Left renal cortex interstitium (tissue), 4 donors: ENCODE measurements around the gene HJURP. TPM values are rescaled to one million over a fixed set of nuclear protein-coding genes. Genes with fewer than 3 reads are reported as not detected.
A peak's percentile ranks its signal among the peaks of the same experiment; 100 is the strongest.
"Not testable (repeated sequence)": the region's sequence is repeated elsewhere in the genome, so short reads cannot be mapped to it uniquely, and the experiment has no call there.

Experiments used
- DNase-seq, 4 donors: peaks; one replicate each; pipeline ENCODE4 v3.0.0-alpha.2; 2013; ENCODE audit warnings: low read depth in 4 of 4, low spot score in 2 of 4, missing footprints in 1 of 4
- polyA plus RNA-seq, 4 donors: library from polyadenylated mRNA; unstranded; fragments of 120-200 nt; gene quantifications; one replicate each; pipeline ENCODE4 v1.2.1, GENCODE V29; 2013; ENCODE audit not compliant: insufficient read length in 4 of 4

The HJURP gene, protein sequence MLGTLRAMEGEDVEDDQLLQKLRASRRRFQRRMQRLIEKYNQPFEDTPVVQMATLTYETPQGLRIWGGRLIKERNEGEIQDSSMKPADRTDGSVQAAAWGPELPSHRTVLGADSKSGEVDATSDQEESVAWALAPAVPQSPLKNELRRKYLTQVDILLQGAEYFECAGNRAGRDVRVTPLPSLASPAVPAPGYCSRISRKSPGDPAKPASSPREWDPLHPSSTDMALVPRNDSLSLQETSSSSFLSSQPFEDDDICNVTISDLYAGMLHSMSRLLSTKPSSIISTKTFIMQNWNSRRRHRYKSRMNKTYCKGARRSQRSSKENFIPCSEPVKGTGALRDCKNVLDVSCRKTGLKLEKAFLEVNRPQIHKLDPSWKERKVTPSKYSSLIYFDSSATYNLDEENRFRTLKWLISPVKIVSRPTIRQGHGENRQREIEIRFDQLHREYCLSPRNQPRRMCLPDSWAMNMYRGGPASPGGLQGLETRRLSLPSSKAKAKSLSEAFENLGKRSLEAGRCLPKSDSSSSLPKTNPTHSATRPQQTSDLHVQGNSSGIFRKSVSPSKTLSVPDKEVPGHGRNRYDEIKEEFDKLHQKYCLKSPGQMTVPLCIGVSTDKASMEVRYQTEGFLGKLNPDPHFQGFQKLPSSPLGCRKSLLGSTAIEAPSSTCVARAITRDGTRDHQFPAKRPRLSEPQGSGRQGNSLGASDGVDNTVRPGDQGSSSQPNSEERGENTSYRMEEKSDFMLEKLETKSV
- polyA plus RNA-seq: 10 to 100 TPM; 17.3 to 26.6 (median 22.4) TPM

DNA sequence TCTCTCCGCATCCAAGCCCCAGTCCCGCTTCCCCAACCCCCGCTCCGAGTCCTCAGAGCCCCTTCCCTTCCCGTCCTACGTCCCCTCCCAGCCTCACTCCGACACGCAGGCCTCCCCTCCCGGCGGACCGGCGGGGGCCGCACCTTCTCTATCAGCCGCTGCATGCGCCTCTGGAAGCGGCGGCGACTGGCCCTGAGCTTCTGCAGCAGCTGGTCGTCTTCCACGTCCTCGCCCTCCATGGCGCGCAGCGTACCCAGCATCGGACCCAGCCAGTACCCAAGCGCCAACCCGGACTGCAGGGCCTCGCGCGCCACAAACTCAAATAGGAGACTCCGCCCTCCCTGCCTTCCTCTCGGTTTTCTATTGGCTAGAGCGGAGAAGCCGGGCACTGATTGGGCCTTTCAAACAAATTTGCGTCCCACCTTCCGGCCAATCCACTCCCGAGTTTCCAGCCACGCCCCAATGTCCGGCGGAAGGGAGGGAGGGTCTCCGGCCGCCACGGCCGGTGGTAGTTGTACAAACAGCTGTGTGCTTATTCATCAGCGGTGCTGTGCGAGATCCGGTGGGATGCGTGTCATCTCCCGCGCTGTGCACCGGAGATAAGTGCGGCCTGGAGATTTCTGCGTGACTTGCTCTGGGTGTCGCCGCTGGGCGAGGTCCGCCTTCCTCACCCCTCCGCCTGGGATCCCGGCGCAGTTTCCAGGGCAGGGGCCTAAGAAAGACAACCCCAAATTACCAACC is at the start of gene HJURP:
HJURP (minus strand) TSS at position 295 of the 741 bp plus-strand sequence; CDS start at position 260, 35 bp downstream.
- DNase-seq: peak; percentile 85 to 93 (median 90)

DNA sequence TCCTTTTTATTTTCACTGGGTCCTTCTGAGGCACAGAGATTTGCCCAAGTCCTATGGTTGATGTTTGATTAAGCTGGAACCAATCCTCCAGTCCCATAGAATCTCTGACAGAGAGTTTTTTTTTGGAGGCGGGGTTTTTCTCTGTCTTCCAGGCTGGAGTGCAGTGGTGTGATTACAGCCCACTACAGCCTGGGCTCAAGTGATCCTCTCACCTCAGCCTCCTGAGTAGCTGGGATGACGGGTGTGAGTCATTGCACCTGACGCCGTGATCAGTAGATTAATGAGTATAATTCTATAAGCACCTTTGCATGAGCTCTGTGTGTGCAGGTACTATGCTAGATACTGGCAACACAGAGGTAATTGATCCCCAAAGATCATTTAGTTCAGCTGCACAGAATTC is 47.5 kb upstream of the HJURP start:
- DNase-seq: no peak

DNA sequence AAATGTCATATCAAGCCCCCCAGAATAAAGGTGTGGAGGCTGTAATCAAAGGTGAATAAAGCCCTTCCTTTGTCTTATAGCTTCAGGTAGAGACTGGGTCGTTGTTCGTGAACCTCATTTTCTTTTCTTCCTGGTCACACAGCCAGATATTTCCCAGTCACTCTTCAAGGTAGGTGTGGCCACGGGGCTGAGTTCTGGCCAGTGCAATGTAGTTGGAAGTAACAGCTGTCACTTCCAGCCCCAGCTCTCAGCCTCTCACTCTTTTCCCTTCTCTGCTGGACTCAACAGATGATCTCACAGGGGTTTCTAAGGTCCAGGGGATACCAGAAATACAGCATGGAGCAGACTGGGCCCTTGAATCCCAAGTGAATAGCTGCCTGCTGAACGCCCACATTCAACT is 47.0 kb upstream of the HJURP start:
- DNase-seq: no peak

DNA sequence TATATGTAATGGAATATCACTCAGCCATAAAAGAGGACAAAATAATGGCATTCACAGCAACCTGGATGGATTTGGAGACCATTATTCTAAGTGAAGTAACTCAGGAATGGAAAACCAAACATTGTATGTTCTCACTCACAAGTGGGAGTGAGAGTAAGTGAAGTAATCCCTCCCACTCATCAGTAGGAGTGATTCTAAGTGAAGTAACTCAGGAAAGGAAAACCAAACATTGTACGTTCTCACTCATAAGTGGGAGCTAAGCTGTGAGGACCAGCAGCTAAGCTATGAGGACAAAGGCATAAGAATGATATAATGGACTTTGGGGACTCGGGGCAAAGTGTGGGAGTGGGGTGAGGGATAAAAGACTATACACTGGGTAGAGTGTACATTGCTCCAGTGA is 41.9 kb upstream of the HJURP start:
- not testable (repeated sequence) for DNase-seq

DNA sequence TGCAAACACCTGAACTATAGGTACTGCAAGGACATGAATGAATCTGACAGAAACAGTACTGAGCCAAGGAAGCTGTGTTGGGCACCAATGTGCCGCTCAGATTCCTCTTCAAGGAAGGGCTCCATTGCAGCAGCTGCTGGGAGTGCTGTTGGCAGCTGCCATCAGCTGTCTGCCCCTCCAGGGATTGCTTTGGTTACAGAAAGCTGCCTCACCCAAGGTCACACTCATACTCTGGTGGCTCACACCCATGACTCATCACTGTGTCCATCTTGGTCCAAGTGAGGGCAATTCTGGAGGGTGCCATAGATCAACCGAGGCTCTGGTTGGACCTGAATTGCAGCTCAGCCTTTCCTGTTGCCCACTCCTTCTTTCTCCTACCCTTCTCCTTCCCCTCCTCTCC is 38.5 kb upstream of the HJURP start:
- DNase-seq: no peak

DNA sequence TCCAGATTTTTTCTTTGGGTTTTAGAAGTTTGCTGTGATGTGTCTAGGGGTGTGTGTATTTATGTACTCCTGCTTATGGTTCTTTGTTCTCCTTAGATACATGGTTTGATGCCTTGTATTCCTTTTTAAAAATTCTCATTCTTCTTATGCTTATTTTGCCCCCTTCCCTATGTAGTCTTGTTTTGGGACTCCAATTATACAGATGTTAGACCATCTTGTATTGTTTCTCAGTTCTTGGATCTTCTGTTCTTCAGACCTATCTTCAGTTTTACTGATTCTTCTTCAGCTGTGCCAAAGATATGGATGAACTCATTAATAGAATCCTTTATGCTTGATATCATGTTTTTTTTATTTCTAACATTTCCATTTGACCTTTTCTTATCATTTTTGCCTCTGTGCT is 28.0 kb upstream of the HJURP start:
- no peak for DNase-seq

DNA sequence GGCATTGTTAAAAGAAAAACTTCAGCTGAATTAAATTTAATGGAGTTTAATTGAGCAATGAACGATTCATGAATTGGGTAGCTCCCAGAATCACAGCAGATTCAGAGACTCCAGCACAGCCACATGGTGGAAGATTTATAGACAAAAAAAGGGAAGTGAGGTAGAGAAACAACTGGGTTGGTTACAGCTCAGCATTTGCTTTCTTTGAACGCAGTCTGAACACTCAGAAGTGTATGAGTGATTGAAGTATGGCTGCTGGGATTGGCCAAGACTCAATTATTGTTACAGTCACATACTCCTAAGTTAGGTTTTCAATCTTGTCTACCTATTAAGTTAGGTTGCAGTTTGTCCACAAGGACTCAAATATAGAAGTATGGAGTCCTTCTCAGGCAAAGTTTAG is 17.8 kb upstream of the HJURP start:
- not testable (repeated sequence) for DNase-seq

DNA sequence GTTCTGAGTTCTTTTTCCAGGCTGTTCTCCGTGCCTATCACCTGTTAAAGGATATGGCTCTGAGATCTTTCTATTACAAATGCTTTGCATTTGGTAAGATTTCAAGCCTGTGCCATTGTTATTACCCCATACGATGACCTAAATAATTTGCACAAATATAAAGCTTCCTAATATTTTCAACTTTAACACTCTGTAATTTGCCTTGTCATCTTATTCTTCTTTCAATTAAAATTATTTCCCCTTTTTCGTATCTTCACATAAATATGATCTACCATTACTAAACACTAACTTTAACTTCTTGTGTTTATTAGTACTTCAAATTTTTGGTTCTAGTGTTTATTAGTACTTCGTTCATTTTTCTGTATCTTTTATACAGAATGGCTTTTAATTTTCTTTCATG is 17.1 kb upstream of the HJURP start:
- DNase-seq: no peak

DNA sequence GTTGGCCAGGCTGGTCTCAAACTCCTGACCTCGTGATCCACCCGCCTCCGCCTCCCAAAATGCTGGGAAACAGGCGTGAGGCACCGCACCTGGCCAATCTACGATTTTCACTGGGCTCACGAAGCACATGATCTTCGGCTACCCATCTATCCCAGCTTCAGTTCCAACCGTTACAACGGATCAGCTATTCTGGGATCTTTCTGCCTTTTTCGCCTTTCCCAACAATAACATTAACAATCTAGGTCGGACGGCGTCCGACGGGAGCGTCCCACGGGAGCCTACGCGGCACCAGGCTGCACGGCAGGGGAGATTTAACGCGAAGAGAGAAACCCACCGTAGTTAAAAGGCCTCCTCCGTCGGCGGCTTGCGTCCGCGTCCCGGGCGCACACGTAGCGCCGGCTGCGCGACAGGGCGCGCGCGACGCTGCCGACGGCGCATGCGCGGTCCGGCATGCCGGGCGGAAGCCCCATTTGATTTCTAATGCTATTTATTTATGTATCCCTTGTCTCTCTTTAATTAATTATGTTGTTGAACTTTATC is 13.7 kb upstream of the HJURP start, which contains the start of gene MSL3B:
MSL3B (minus strand) TSS at position 394 of the 540 bp plus-strand sequence.
- peak in 2 of 4 donors; percentile 13 to 18 for DNase-seq

DNA sequence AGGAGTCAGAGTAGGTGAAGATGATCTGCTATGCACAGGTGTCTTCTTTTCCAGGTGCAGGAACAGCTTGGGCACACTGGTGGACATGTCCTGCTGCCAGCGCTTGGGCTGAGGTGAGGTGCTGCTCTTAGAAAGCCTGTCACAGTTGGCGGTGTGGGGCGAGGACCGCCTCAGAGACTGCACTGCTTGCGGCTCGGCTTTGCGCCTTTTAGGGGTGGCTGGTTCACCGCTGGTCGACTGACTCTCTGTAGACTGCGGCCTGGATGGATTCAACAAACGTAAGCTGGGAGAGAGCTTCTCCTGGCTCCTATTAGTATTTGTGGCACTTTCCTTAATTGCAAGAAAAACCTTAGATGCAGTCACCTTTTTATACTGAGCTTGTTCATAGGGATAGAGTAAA is 12.1 kb upstream of the HJURP start:
- no peak for DNase-seq

DNA sequence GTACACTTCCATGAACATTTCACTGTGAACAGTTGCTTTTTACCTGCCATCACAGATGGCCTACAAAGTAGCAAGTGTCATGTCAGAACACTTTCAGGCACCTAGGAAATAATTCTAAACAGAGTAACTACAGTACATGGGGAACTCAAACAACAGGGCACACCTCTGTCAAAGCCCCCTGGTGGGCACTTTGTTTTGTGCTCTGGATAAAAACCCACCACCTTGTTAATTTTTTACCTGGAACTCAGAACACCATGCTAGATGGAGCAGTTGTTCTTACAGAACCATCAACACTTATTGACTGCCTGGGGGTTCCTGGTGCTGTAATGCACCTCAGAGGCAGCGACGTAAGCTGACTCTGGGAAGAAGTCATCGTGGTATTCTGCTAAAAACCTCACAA is 11.5 kb upstream of the HJURP start:
- no peak for DNase-seq

DNA sequence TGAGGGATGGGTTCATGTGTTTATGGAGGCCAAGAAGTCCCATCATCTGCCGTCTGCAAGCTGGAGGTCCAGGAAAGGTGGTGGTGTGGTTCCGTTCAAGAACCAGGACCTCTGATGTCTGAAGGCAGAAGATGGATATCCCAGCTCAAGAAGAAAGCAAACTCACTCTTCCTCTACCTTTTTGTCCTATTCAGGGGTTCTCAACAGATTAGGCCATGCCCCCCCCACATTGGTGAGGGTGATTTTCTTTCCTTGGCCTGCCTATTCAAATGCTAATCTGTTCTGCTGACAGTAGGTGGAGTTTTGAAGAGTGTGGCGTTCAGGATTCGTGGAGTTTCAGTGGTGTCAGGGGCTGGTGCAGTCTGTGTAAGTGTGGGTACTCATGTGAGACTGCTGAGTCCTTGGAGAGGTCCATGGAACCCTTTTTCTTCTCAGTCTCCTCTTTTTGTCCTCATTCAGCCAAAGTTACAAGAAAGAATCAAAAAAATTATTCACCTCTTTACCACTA is 8.0 kb upstream of the HJURP start:
- DNase-seq: no peak

DNA sequence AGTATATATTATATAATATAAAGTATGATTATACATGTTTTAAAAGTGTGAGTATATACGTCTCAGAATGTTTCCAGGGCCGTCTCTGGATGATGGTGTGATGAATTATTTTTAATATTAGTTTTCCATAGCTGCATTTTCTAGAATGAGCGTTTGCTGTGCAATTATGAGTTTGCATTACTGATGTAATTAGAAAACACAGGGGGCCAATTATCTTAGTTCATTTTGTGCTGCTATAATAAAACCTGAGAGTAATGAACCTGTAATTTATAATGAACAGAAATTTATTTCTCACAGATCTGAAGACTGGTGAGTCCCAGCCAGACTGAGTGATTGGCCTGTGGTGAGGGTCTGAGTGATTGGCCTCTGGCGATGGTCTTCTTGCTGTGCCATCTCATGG is 4.0 kb upstream of the HJURP start:
- no peak for DNase-seq

DNA sequence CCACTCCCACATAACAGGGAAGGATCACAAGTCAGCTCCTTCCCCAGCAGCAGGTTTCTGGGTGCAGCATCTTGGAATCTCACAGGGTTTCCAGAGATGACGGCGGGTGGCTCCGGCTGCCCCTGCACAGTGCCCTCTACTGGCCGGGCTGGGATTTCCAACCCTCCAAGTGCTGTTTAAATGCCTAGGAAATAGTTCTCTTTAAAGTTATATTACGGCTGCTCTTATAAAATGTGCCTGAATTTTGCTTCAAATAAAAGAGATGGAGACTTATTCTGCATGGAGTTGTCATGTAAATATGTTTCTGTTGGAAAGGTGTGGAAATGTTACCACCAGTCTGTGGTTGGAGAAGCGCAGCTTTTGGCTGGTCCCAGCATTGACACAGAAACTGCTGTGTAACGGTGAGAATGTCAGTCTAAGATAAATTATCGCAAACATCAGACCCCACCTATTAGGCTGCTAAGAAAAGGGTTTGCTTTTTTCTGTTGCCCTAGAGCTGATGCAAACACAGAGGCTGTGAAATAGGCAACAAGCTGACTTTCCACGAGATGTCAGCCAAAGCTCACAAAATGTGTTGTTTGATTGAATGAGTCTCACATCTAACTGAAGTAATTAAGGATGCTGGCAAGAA is 3.3 kb upstream of the HJURP start:
- no peak for DNase-seq

DNA sequence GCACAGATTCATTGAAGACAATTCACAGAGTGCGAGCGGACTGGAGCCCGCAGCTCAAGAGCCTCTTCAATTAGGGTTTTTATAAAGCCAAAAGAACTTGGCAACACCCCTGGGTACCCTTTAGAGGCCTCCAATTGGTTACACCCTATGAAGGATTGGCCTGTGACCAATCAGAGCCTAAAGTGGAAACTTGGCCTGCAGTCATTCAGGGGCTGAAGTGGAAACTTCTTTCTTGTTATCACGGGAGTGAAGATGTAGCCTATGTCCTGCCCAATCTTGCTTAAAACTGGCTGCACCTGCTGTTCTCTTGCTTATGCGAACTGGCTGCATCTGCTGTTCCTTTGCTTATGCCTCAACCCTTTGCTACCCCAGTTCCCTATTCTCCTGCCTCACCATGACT is 1.8 kb upstream of the HJURP start:
- DNase-seq: no peak

DNA sequence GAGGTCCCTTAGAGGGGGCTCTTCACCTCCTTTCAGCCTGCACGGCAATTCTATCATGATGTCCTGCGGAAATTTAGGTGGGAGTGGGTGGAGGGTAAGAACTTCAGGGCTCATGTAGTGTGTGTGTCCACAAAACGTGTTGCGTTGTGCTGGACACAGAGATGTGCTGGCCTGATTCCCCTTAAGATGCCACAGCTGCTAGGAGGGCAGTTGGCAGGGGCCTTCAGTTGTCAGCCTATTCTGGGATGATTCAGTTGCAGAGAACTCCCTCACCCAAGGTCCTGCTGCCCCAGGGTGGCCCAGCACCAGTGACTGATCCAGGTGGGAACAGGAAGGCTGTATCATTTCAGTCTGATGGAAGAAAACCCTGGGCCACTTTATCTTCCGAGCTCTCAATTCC is 1.0 kb upstream of the HJURP start:
- DNase-seq: no peak

DNA sequence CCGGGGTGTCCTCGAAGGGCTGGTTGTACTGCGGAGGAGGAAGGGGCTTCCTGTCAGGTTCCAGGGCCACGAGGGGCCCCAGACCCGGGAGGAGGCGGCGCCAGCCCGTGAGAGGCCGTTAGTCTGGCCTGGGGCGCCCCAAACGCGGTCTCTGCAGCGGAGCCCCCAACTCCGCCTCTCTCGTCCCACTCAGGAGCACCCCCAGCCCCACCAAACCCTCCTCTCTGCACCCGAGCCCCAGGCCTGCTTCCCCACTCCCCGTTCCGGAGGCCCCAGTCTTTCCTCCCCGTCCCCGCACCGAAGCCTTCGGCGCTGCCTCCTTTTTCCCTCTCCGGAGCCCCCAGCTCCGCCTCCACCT is 473 bp downstream of the HJURP start:
- DNase-seq: no peak

DNA sequence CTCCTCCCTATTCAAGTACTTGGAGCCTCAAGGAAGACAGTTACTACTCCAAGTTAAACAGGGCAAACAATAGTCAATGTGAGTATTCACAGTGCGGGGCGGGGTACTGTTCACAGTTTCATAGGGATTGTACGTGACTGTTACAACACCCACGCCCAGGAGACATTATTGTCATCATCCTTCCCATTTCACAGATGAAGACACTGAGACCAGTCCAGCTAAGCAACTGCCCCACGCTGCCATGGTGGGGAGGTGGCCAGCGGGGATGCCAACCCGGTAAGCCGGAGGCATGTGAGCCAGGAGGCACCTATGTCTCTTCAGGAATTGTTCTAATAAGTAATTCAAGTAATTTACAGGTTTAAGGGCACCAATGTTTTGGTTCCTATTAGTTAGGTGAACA is 982 bp downstream of the HJURP start:
- DNase-seq: no peak

DNA sequence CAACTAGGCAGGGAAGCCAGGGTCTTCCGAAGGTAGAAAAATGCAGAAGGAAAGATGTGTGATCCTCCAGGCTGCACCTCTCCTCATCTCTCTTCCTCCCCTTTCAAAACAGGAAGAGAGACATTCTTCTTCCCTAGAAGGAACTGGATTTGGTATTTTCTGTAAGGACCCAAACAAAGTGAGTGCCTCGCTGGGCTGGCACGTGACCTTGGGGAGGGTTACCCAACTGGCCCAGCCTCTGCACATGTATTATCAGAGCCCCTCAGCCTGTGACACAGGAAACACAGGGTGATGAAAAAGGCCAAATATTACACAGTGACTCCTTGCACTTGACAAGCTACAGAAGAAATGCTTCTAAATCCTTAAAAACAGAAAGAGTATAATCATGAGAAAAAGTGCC is 2.3 kb downstream of the HJURP start:
- DNase-seq: no peak

DNA sequence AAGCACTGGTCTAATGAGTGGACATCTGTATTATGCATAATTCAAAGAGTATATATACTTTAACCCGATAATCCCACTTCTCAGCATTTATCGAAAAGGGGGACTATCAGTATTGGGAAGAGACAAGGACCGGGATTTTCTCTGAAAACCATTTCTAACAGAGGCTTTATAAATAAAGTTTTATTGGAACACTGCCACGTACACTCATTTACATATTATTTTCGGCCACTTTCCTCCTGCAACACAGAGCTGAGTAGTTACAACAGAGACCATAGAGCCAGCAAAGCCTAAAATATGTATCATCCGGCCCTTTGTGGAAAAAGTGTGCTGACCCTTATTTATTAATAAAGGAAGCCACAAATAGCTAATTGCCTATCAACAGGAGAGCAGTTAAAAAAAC is 3.2 kb downstream of the HJURP start:
- no peak for DNase-seq
